CD8-positive, alpha-beta memory T cell (primary cell): ENCODE results near the gene DEFB129. TPM values are rescaled to one million over a fixed set of nuclear protein-coding genes. Genes with fewer than 3 reads are reported as not detected.
A peak's percentile ranks its signal among the peaks of the same experiment; 100 is the strongest.

ENCODE experiments used
- CTCF ChIA-PET: fragments of 350-600 bp; sonication (Branson Sonifier 250); formaldehyde crosslinking; loops from one replicate; lab custom pipeline; 2021; ENCODE audit warnings: antibody characterized with exemption; lab: Charles Lee
- POLR2A ChIA-PET: fragments of 350-600 bp; sonication (Branson Sonifier 250); formaldehyde crosslinking; loops from one replicate; lab custom pipeline; 2021; ENCODE audit warnings: antibody characterized with exemption; lab: Charles Lee
- DNase-seq, 5 donors: peaks; one replicate each; pipeline versions ENCODE4 v3.0.0 to v3.0.0-alpha.2; 2020 to 2022; ENCODE audit warnings: mixed read lengths in 1 of 5
- H3K27ac ChIP-seq: one replicate; pipeline ENCODE4 v1.7.0; 2013; ENCODE audit warnings: low read depth, mild to moderate bottlenecking, low read length, moderate library complexity
- H3K27me3 ChIP-seq: 2 replicates; pipeline ENCODE4 v1.7.0; 2013; ENCODE audit warnings: low read length, mild to moderate bottlenecking; ENCODE audit not compliant: insufficient read depth, poor library complexity, severe bottlenecking
- H3K36me3 ChIP-seq: 2 replicates; pipeline ENCODE4 v1.7.0; 2013; ENCODE audit warnings: mild to moderate bottlenecking, low read length, moderate library complexity; ENCODE audit not compliant: insufficient read depth
- H3K4me1 ChIP-seq: 2 replicates; pipeline ENCODE4 v1.7.0; 2013; ENCODE audit warnings: mild to moderate bottlenecking, low read length, moderate library complexity; ENCODE audit not compliant: insufficient read depth
- H3K4me3 ChIP-seq: 2 replicates; pipeline ENCODE4 v1.7.0; 2013; ENCODE audit warnings: mild to moderate bottlenecking, low read length
- H3K9me3 ChIP-seq: 2 replicates; pipeline ENCODE4 v1.7.0; 2013; ENCODE audit warnings: mild to moderate bottlenecking, low read length
- H3K27ac Mint-ChIP-seq, 8 donors: one replicate each; pipeline ENCODE4 v1.8.0; 2020 to 2021; ENCODE audit warnings: mixed read lengths in 8 of 8, mild to moderate bottlenecking in 6 of 8, inconsistent platforms in 3 of 8, moderate library complexity in 3 of 8
- H3K27me3 Mint-ChIP-seq, 2 donors: one replicate each; pipeline ENCODE4 v1.8.0; 2020 to 2021; ENCODE audit warnings: mixed read lengths in 2 of 2, mild to moderate bottlenecking in 1 of 2, moderate library complexity in 1 of 2
- H3K36me3 Mint-ChIP-seq, 3 donors: one replicate each; pipeline ENCODE4 v1.8.0; 2020 to 2021; ENCODE audit warnings: mixed read lengths in 3 of 3, inconsistent platforms in 1 of 3, mild to moderate bottlenecking in 1 of 3
- H3K4me1 Mint-ChIP-seq, 3 donors: one replicate each; pipeline ENCODE4 v1.8.0; 2020 to 2021; ENCODE audit warnings: mixed read lengths in 3 of 3, inconsistent platforms in 1 of 3, mild to moderate bottlenecking in 1 of 3
- H3K4me3 Mint-ChIP-seq, 7 donors: one replicate each; pipeline ENCODE4 v1.8.0; 2020 to 2021; ENCODE audit warnings: mixed read lengths in 7 of 7, mild to moderate bottlenecking in 6 of 7, moderate library complexity in 4 of 7, inconsistent platforms in 2 of 7
- H3K9me3 Mint-ChIP-seq, 5 donors: one replicate each; pipeline ENCODE4 v1.8.0; 2020 to 2022; ENCODE audit warnings: mixed read lengths in 5 of 5, mild to moderate bottlenecking in 3 of 5, moderate library complexity in 2 of 5, inconsistent platforms in 1 of 5
- polyA plus RNA-seq: library from polyadenylated mRNA; unstranded; fragments of 300-500 nt; fragmentation: Illumina TruSeq; gene quantifications from one replicate; pipeline ENCODE4 v1.2.3, GENCODE V29; 2021
- total RNA-seq, 2 experiments: library from RNA; stranded (reverse); gene quantifications; one replicate each; pipeline ENCODE4 v1.2.3, GENCODE V29; 2021

The DEFB129 gene
- total and polyA plus RNA-seq, 3 experiments from 2014 or later: not detected

DNA sequence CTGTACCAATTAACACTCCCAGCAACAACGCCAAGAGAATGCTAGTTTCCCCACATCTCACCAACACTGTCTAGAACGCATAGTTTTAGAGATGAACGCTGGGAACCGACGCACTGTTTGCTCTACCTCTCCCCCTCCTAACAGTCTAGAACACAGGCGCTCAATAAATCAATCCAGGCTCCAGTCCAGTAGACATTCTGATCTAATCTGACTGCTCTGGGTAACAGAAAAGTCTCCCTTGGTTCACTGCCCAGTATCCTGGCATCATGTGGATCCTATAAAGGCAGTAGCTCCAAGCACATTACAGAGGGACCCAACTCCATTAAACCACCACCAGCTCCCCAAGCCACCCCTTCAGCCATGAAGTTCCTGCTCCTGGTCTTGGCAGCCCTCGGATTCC is 30.4 kb downstream of the DEFB129 start, which contains the start of gene DEFB132:
Gene DEFB132 (plus strand): TSS at position 306 of the 400 bp plus-strand sequence. CDS start 55 bp downstream, at position 361.
- Histone ChIP-seq H3K27ac (no peak within 1 kb of the TSS), H3K4me3 (no peak within 1 kb of the TSS), H3K27me3 (no peaks in the 10 kb centered on the region), H3K9me3 (no peaks in the 10 kb centered on the region), H3K36me3 (no peaks in the 10 kb centered on the region), H3K4me1 (no peaks in the 10 kb centered on the region)
- ChIA-PET CTCF (interaction anchor here (0.7 to 2.6 kb wide), 4 partner anchors 9 to 73 kb away, joined by 3 to 16 read pairs (median 5); no protein-coding TSS in a partner anchor), POLR2A (no interaction called here)
- peaks cover 0 to 3% (median 0%) of the 10 kb centered on the region in 3 donors for H3K4me1 Mint-ChIP-seq
- H3K27me3 Mint-ChIP-seq: peaks cover 8 to 19% of the 10 kb centered on the region in 2 donors
- H3K9me3 Mint-ChIP-seq: no peaks in the 10 kb centered on the region
- DNase-seq: no peak
- H3K36me3 Mint-ChIP-seq: no peaks in the 10 kb centered on the region
- peak within 1 kb of the TSS in 2 of 8 donors; percentile 22 to 42 for H3K27ac Mint-ChIP-seq
- no peak within 1 kb of the TSS for H3K4me3 Mint-ChIP-seq

DNA sequence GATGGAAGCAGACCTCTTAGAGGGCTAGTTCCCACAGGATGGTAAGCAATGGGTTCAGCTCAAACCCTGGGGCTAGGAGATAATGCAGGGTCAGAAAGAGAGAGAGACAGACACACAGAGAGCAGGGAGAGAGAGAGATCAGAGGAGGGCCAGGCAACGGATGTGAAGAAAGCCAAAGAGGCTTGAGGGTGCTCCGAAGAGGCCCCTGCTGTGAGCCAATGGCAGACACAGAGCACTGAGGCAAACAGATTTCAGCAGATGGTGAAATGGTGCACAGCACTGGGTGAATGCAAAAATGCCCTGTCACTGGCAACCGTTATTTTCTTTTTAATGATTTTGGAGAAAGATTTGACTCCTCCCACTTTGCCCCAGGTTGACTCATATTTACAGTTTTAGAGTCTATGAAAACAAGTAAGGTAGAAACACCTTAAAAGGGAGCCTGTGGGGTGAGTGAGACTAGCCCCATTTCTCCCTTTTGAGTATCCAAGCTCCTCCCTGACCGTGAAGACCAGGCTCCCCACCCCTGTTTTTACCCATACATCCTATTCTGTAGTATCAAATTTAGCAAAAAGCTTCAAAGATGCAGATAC is 31.3 kb downstream of the DEFB129 start:
- no peaks in the 10 kb centered on the region for H3K4me1 ChIP-seq
- Mint-ChIP-seq H3K4me1 (peaks cover 0 to 3% (median 0%) of the 10 kb centered on the region in 3 donors), H3K27me3 (peaks cover 8 to 15% of the 10 kb centered on the region in 2 donors), H3K4me3 (no peak overlapping the region), H3K27ac (peak overlapping the region in 2 of 8 donors; percentile 22 to 42), H3K36me3 (no peaks in the 10 kb centered on the region), H3K9me3 (no peaks in the 10 kb centered on the region)
- CTCF ChIA-PET: interaction anchor here (0.9 to 2.6 kb wide), 4 partner anchors 8 to 72 kb away, joined by 3 to 16 read pairs (median 6); no protein-coding TSS in a partner anchor
- no peak overlapping the region for H3K4me3 ChIP-seq
- no peak overlapping the region for H3K27ac ChIP-seq
- DNase-seq: no peak
- H3K9me3 ChIP-seq: no peaks in the 10 kb centered on the region
- POLR2A ChIA-PET: no interaction called here
- no peaks in the 10 kb centered on the region for H3K36me3 ChIP-seq
- H3K27me3 ChIP-seq: no peaks in the 10 kb centered on the region

DNA sequence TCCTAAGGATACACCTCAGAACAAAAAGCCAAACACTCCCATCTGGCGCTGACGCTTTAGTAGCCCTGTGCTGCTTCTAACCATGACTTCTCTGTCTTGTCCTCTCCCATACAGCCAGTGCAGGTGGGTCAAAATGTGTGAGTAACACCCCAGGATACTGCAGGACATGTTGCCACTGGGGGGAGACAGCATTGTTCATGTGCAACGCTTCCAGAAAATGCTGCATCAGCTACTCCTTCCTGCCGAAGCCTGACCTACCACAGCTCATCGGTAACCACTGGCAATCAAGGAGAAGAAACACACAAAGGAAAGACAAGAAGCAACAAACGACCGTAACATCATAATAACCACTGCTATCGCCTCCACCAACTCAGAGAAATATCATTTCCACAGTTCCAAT is 31.9 kb downstream of the DEFB129 start:
- H3K4me1 Mint-ChIP-seq: peaks cover 0 to 3% (median 0%) of the 10 kb centered on the region in 3 donors
- no peaks in the 10 kb centered on the region for H3K4me1 ChIP-seq
- H3K27me3 ChIP-seq: no peaks in the 10 kb centered on the region
- POLR2A ChIA-PET: no interaction called here
- CTCF ChIA-PET: interaction anchor here (1.5 to 2.6 kb wide), 2 partner anchors 9 to 72 kb away, joined by 4 to 16 read pairs; no protein-coding TSS in a partner anchor
- H3K36me3 ChIP-seq: no peaks in the 10 kb centered on the region
- no peaks in the 10 kb centered on the region for H3K9me3 ChIP-seq
- H3K4me3 Mint-ChIP-seq: no peak overlapping the region
- no peak overlapping the region for H3K27ac ChIP-seq
- no peak for DNase-seq
- no peak overlapping the region for H3K4me3 ChIP-seq
- no peaks in the 10 kb centered on the region for H3K9me3 Mint-ChIP-seq
- H3K36me3 Mint-ChIP-seq: no peaks in the 10 kb centered on the region
- no peak overlapping the region for H3K27ac Mint-ChIP-seq
- peaks cover 4 to 13% of the 10 kb centered on the region in 2 donors for H3K27me3 Mint-ChIP-seq

DNA sequence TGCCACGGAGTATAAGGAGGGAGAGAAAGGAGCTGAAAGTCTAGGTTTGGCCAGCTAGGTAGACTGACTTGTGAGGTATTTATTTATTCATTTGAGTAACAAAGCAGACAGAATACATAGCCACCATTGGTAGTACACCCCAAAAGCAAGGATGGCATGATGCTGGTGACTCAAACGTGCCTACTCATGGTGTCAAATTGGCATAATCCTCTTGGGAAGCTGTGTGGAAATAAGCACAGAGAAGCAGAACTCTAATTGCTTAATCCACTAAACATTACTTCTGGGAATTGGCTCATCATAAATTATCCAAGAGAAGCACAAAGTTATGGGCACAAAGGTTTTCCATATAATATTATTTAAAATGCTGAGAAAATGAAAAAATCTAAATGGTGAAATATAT is 32.9 kb downstream of the DEFB129 start:
- CTCF ChIA-PET: no interaction called here
- no peak overlapping the region for H3K4me3 Mint-ChIP-seq

DNA sequence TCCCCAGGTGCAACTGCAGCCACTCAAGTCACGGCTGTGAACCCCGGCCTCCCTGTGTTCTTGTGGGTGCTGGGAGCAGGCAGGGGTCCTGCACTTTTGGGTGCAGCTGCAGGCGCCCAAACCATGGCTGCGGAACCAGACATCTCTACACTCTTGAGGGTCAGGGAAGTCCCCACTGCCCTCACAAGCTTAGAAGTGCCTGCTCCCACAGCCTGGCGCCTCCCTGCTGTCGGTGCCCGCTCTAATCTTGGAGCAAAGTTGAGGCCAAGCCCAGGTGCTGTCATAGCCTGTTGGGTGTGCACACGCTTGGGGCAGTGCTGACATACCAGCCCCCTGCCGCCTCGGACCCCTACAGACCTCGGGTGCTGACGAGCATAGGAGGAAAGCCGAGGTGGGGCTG is 36.6 kb downstream of the DEFB129 start:
- Histone ChIP-seq H3K27me3 (no peaks in the 10 kb centered on the region), H3K4me1 (peaks cover 6% of the 10 kb centered on the region), H3K9me3 (no peaks in the 10 kb centered on the region), H3K4me3 (no peak overlapping the region), H3K36me3 (no peaks in the 10 kb centered on the region), H3K27ac (no peak overlapping the region)
- Mint-ChIP-seq H3K36me3 (no peaks in the 10 kb centered on the region), H3K4me3 (no peak overlapping the region), H3K4me1 (peaks cover 8 to 13% (median 11%) of the 10 kb centered on the region in 3 donors), H3K9me3 (peaks cover 0 to 3% (median 0%) of the 10 kb centered on the region in 5 donors), H3K27ac (no peak overlapping the region), H3K27me3 (peaks cover 2 to 18% of the 10 kb centered on the region in 2 donors)
- DNase-seq: no peak
- CTCF ChIA-PET: interaction anchor here (1.1 kb wide), 1 partner anchor 67 kb away, joined by 3 read pairs; no protein-coding TSS in a partner anchor
- POLR2A ChIA-PET: no interaction called here

More for the DNA sequence above, 32.9 kb downstream of the DEFB129 start:
- Mint-ChIP-seq H3K4me1 (peaks cover 0 to 3% (median 0%) of the 10 kb centered on the region in 3 donors), H3K27me3 (peaks cover 4 to 8% of the 10 kb centered on the region in 2 donors), H3K36me3 (no peaks in the 10 kb centered on the region), H3K9me3 (no peaks in the 10 kb centered on the region), H3K27ac (no peak overlapping the region)
- H3K4me1 ChIP-seq: no peaks in the 10 kb centered on the region
- no peaks in the 10 kb centered on the region for H3K27me3 ChIP-seq
- H3K36me3 ChIP-seq: no peaks in the 10 kb centered on the region
- POLR2A ChIA-PET: no interaction called here
- no peaks in the 10 kb centered on the region for H3K9me3 ChIP-seq
- no peak overlapping the region for H3K4me3 ChIP-seq
- DNase-seq: no peak
- H3K27ac ChIP-seq: no peak overlapping the region

DNA sequence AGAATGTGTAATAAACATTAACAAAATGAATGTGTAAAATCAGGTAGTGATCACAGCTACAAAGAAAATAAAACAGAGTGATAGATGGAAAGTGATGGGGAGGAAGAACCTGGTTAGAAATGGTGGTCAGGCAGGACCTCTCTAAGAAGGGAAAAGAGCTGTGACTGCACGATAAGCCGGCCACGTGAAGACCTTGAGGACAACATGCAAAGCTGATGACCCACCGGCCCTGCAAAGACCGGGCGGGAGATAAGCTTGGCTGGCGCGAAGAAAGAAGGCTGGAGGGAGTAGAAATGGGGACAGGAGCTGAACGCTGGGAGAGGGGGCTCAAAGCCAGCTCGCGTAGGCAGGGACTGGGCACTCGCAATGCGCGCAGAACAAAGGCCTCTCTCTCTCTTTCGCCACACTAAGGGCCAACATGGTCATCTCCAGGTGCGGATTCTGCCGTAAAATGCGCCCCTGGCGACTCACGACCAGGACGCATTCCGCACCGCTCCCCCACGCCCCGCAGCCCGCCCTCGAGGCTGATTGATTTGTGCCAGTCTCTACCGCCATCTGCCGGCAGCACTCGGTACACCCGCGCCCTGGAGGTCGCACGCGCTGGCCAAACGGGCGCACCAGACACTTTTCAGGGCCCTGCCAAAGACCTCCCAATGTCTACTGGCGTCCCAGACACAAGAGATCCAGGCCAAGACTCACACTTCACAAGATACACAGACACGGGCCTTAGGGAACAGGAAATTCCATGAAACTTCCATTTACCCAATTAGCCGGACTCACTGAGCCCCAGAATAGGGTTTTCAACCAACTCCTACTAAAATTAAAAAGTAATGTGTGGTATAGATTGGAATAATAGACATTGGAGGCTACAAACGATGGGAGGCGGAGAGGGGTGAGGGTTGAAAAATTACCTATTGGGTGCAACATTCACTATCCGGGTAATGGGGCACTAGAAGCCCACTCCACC is 39.8 kb downstream of the DEFB129 start:
- Mint-ChIP-seq H3K4me1 (peaks cover 8 to 11% (median 10%) of the 10 kb centered on the region in 3 donors), H3K27ac (peak overlapping the region in 5 of 8 donors; percentile 19 to 57 (median 39))
- POLR2A ChIA-PET: interaction anchor here (2.0 kb wide), 1 partner anchor 31 kb away, joined by 7 read pairs; the partner anchor contains the start of gene ZCCHC3

DNA sequence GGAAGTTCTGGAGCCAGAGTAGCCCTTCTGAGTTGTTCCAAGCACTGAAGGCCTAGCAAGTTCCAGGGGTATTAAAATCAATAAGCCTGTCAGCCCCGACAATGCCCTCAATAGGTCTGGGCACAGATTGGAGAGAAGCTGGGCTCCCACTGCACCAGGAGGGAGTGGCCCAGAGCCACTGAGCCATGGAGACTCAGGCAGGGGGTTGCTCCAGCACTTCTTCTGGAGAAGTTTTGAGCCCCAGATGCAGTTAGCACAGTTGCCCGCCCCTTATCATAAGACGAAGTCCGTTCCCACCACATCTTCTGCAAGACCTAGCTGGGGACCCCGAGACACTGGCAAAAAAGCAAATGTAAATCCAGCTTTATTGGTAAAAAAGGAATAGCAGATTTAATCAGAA is 43.5 kb downstream of the DEFB129 start:
- Mint-ChIP-seq H3K27ac (no peak overlapping the region), H3K4me1 (peaks cover 8 to 11% (median 10%) of the 10 kb centered on the region in 3 donors), H3K36me3 (peaks cover 0 to 2% (median 0%) of the 10 kb centered on the region in 3 donors)

More for the DNA sequence above, 39.8 kb downstream of the DEFB129 start:
- Histone ChIP-seq H3K27ac (no peak overlapping the region), H3K27me3 (no peaks in the 10 kb centered on the region), H3K9me3 (no peaks in the 10 kb centered on the region), H3K4me3 (peak overlapping the region; percentile 75), H3K36me3 (no peaks in the 10 kb centered on the region), H3K4me1 (peaks cover 6% of the 10 kb centered on the region)
- Mint-ChIP-seq H3K4me3 (peak overlapping the region; percentile 67 to 88 (median 82)), H3K27me3 (peaks cover 0 to 11% of the 10 kb centered on the region in 2 donors), H3K36me3 (no peaks in the 10 kb centered on the region), H3K9me3 (peaks cover 0 to 3% (median 0%) of the 10 kb centered on the region in 5 donors)
- CTCF ChIA-PET: interaction anchor here (0.6 to 6.7 kb wide), 18 partner anchors 8 to 88 kb away, joined by 3 to 60 read pairs (median 5); partner anchors contain the start of genes DEFB132, SOX12 and ZCCHC3
- DNase-seq: peak; percentile 79 to 89 (median 84)

More for the DNA sequence above, 43.5 kb downstream of the DEFB129 start:
- no peaks in the 10 kb centered on the region for H3K9me3 ChIP-seq
- Mint-ChIP-seq H3K4me3 (no peak overlapping the region), H3K27me3 (peaks cover 0 to 11% of the 10 kb centered on the region in 2 donors), H3K9me3 (peaks cover 0 to 3% (median 0%) of the 10 kb centered on the region in 5 donors)
- no peak overlapping the region for H3K27ac ChIP-seq
- H3K27me3 ChIP-seq: no peaks in the 10 kb centered on the region
- DNase-seq: no peak
- peaks cover 6% of the 10 kb centered on the region for H3K4me1 ChIP-seq
- H3K4me3 ChIP-seq: no peak overlapping the region
- no peaks in the 10 kb centered on the region for H3K36me3 ChIP-seq
- POLR2A ChIA-PET: no interaction called here
- CTCF ChIA-PET: interaction anchor here (6.7 kb wide), 1 partner anchor 60 kb away, joined by 60 read pairs; no protein-coding TSS in a partner anchor
